ENCODE measurements around the gene OLA1. TPM values are rescaled to one million over a fixed set of nuclear protein-coding genes. Genes with fewer than 3 reads are reported as not detected.
A peak's percentile ranks its signal among the peaks of the same experiment; 100 is the strongest.

The OLA1 gene
- total and polyA plus RNA-seq, 2 of the 13 experiments (the other 11 are each of a cell fraction or from before 2014, with no cell fraction given) = 153 to 241 TPM

GRCh38 chr2:174248187-174248997 is at the start of gene OLA1 (continued):
- TF ChIP-seq ZNF775 (CRISPR knock-in tag; IDR thresholded peaks at IDR 0.05; ENCODE audit: borderline replicate concordance) (no peak), ZNF558 (CRISPR knock-in tag; IDR thresholded peaks at IDR 0.05; ENCODE audit: borderline replicate concordance) (peak; percentile 97; the same call in 1 of the 2 replicates), ZNF607 (CRISPR knock-in tag; IDR thresholded peaks at IDR 0.05; ENCODE audit: borderline replicate concordance) (peak; percentile 100), GRHL1 (CRISPR knock-in tag; conservative IDR thresholded peaks at IDR 0.05) (no peak; the same call in 1 of the 2 replicates), REPIN1 (CRISPR knock-in tag; IDR thresholded peaks at IDR 0.05; ENCODE audit: borderline replicate concordance, low read depth) (peak; percentile 80), CHD4 (IDR thresholded peaks at IDR 0.05; ENCODE audit: borderline replicate concordance, low read length) (no peak), ZNF451 (CRISPR knock-in tag; IDR thresholded peaks at IDR 0.05) (peak; percentile 94), AGO2 (optimal IDR thresholded peaks at IDR 0.05; ENCODE audit: low read depth, low read length) (peak; percentile 85), NFRKB (IDR thresholded peaks at IDR 0.05) (no peak), ARNT (IDR thresholded peaks at IDR 0.05) (no peak), KIAA2018 (CRISPR knock-in tag; IDR thresholded peaks at IDR 0.05; ENCODE audit: borderline replicate concordance) (no peak), TFDP1 (CRISPR knock-in tag; IDR thresholded peaks at IDR 0.05; ENCODE audit: borderline replicate concordance) (peak; percentile 82), SIX1 (CRISPR knock-in tag; IDR thresholded peaks at IDR 0.05; ENCODE audit: borderline replicate concordance) (peak; percentile 62; the same call in 1 of the 2 replicates), SOX5 (CRISPR knock-in tag; IDR thresholded peaks at IDR 0.05; ENCODE audit: borderline replicate concordance) (peak; percentile 40; the same call in 1 of the 2 replicates), MBNL3 (CRISPR knock-in tag; conservative IDR thresholded peaks at IDR 0.05) (no peak), POGZ (CRISPR knock-in tag; IDR thresholded peaks at IDR 0.05) (peak; percentile 83), TCF12 (IDR thresholded peaks at IDR 0.05) (no peak), TCF12 (CRISPR knock-in tag; IDR thresholded peaks at IDR 0.05) (peak; percentile 63; the same call in 1 of the 2 replicates)

Data from HepG2 (cell line).